Peyer's patch (tissue), 4 donors: ENCODE results near the gene NKAIN2.

Experiments
- CTCF ChIP-seq, 6 experiments: fragments of 450-650 bp in 4 of 6; fragments of 200-600 bp in 2 of 6; sonication (generic) in 1 of 6; IDR thresholded peaks; one replicate each; pipeline ENCODE4 v1.5.1; 2017 to 2019; ENCODE audit warnings: antibody characterized with exemption in 6 of 6, mild to moderate bottlenecking in 3 of 6, moderate library complexity in 1 of 6
- POLR2A ChIP-seq, 2 donors: fragments of 450-650 bp; IDR thresholded peaks; one replicate each; pipeline ENCODE4 v1.5.1; 2017; ENCODE audit warnings: antibody characterized with exemption in 2 of 2, mild to moderate bottlenecking in 2 of 2, moderate library complexity in 2 of 2

GRCh38 chr6:124010574-124010973 is 206.9 kb downstream of the NKAIN2 start:
- TF ChIP-seq POLR2A (IDR thresholded peaks at IDR 0.05): no peak
- no peak for TF ChIP-seq CTCF (IDR thresholded peaks at IDR 0.05)
